Uterus (tissue), 2 donors: ENCODE results near the gene NR3C2.

Source experiments
- POLR2A ChIP-seq, 2 donors: fragments of 450-650 bp; IDR thresholded peaks; one replicate each; pipeline ENCODE4 v1.6.1; 2016; ENCODE audit warnings: antibody characterized with exemption in 2 of 2, mild to moderate bottlenecking in 1 of 2, moderate library complexity in 1 of 2
- TF ChIP-seq, protein P1 (sequence below), 4 experiments: fragments of 200-600 bp in 2 of 4; fragments of 450-650 bp in 2 of 4; sonication (generic) in 2 of 4; IDR thresholded peaks; one replicate each; pipeline ENCODE4 v1.5.1; 2016 to 2019; ENCODE audit warnings: antibody characterized with exemption in 4 of 4, mild to moderate bottlenecking in 2 of 4, moderate library complexity in 1 of 4

DNA sequence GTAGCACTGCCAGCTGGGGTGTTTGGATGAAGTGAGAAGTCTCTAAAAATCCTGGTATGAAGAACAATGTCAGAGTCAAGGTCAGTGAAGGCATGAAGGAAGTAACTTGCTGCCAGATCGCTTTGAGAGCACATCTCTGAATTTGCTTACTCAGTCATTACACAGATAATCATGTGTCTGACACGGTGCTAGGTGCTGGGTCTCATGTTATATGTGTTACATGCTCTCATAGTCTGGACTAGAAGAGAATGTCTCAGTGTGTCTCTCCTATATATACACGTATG, 372.4 kb downstream of the NR3C2 start:
- TF ChIP-seq POLR2A (IDR thresholded peaks at IDR 0.05), result no peak
- TF ChIP-seq, protein P1, sequence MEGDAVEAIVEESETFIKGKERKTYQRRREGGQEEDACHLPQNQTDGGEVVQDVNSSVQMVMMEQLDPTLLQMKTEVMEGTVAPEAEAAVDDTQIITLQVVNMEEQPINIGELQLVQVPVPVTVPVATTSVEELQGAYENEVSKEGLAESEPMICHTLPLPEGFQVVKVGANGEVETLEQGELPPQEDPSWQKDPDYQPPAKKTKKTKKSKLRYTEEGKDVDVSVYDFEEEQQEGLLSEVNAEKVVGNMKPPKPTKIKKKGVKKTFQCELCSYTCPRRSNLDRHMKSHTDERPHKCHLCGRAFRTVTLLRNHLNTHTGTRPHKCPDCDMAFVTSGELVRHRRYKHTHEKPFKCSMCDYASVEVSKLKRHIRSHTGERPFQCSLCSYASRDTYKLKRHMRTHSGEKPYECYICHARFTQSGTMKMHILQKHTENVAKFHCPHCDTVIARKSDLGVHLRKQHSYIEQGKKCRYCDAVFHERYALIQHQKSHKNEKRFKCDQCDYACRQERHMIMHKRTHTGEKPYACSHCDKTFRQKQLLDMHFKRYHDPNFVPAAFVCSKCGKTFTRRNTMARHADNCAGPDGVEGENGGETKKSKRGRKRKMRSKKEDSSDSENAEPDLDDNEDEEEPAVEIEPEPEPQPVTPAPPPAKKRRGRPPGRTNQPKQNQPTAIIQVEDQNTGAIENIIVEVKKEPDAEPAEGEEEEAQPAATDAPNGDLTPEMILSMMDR (IDR thresholded peaks at IDR 0.05), result no peak
